Endometrium (tissue), 2 donors: Measurements from ENCODE around the gene CLSTN2.

Experiments
- FAIRE-seq: peaks from 2 replicates; lab custom pipeline; 2012; peaks lifted over from hg19 to GRCh38; lab: Jason Lieb, UNC
- donor health status: control.
- donor health status: control.

The CLSTN2 gene

DNA sequence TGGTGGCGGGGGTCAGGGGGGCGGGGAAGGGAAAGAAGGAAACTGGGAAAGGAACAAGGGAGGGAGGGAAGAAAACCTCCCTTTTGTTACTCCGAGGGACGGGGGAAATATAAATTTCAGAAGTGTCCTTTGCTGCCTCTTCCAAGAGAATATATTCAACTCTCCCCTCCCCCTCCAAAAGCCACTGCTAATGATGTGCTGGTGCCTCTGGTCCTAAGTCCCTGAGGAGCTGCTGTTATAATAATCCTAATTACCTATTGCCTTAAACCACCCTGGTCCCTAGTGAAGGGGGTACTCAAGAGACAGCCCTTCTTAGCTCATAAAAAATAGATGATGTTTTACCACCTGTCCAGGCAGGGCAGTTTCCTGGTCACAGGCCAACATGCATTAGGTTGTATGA, 624.6 kb downstream of the CLSTN2 start:
- no peak for FAIRE-seq

DNA sequence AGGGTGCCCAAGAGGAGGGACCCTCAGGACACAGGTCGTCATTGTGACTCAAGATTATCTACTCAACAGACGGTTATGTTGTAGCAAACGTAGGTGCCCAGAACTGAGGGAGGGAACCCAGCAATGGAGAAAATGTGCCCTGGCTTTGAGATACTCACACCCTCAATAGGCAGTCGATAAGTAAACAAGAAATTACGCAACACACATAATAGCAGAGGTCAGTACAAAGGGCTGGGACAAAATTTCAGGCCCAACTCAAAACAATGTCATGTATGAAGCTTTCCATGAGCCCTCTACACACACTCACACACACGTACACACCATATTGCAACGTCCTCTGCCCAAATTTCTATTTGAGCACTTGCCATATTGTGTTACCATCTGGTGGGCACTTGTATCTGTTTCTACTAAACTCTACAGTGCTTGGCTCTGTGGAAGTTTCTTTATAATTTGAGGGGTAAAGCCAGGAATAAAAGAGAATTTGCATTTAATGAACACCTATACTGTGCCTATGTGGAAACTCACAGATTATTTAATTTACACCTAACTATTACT, 628.3 kb downstream of the CLSTN2 start:
- no peak for FAIRE-seq

DNA sequence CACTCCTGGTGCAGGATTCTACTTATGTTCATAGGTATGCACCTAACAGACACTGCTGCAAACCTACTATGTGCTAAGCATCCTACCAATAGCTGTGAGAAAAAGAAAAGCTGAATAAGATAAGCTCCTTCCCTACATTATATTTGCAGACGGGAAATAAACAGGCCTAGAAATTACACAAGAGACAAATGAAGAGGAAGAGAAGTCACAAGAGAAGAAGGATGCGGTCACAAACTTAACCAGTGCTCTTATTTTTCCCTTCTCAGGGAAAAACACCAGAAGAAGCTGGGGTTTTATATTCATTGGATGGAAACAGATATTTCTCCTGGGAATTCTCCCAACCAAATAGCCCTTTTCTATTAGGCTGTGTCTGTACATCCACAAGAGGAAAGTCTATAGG, 633.1 kb downstream of the CLSTN2 start:
- FAIRE-seq, result no peak

DNA sequence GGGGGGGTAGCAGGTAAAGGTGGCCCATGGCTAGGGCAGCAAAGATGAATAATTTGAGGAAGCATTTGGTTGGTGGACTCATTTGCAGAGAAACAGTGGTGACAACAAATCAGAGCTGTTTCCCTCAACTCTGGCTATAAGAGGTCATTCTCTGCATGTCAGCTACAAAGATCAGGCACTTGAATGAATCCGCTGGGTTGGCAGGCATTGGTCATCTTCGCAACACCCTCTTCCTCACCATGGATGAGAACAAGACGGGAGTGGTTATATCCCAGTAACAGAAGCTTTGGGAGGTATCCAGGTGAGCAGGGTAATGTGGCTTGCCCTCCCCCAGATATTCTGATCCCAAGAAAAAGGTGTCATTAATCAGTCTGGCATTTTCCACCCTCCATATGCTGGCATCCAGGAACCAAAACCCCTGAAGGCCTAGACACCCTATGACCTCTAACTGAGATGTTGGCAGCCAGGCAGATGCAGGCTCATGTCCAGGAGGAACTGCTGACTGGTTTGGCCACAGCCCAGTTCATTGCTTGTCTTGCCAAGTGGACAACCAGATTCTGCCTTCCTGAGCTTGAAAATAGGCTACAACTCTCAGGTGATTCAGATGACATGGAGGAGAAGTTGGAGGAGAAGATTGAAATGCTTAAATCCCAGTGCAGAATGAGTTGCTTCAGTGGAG, 634.0 kb downstream of the CLSTN2 start:
- FAIRE-seq, result no peak

DNA sequence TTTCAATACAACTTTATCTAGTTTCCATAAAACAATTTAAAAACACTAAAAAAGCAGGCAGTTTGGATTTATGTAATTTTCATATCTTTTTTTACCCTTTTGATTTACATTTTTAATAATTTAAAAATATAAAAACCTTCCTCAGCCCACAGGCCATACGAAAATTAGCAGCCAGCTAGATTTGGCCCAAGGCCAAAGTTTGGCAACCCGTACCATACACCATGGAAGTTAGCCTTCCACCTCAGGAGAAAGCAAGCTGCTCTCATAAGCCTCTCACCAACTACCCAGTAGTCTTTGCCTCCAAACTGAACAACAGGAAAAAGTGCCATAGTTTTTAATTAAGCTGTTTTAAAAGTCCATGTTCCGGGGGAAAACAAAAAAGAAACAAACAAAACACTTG, 635.6 kb downstream of the CLSTN2 start:
- no peak for FAIRE-seq

DNA sequence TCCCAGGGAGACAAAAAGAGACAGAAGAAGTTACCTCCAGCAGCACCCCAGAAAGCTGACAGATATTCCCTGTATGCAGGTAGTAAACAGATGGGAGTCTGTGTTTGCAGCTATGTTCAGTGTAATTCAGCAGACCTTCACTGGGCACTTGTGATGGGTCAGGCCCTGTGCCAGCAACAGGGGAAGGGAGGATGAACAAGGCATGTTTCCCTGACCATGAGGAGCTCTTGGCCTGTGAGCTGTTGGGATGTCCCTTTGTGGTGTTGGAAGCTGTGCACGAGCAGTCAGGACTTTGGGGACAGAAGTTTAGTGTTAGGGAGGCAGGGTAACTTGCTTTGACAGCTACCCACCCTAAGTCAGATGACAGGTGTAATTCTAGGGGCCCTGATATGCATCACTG, 636.9 kb downstream of the CLSTN2 start:
- FAIRE-seq, result no peak

DNA sequence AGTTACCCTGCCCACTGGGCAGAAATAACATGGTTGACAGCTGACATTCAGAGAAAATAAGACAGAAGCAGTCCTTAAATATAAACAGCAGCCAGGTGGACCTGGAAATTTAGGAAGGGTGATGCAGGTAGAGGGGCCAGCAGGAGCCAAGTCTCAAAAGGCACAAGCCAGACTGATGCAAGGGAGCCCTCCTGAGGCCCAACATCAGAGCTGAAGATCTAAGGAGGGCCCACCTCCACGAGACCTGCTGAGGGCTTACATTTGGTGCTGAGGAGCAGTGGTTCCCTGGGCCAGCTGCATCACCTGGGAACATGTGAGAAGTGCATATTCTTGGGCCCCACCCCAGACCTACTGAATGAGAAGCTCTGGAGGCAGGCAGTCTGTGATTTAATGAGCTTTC, 637.3 kb downstream of the CLSTN2 start:
- FAIRE-seq, result no peak

DNA sequence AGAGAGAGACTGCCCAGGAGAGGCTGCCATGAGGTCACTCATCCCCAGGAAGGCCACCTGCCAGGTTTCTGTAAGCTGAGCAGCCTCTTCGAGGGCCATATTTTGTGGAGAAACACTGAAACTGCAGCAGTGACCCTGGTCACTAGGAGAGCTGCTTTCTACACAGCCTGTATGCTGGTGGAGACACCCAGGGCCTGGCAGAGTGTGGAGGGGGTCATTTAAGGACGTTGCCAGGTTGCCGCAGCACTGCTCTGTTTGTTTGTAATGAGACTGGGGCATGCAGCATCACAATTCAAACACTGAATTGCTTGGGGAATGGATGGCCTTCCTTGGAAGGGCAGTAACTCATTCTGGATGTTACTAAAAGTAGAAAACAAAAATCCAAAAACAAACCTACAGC, 638.0 kb downstream of the CLSTN2 start:
- FAIRE-seq, result no peak

DNA sequence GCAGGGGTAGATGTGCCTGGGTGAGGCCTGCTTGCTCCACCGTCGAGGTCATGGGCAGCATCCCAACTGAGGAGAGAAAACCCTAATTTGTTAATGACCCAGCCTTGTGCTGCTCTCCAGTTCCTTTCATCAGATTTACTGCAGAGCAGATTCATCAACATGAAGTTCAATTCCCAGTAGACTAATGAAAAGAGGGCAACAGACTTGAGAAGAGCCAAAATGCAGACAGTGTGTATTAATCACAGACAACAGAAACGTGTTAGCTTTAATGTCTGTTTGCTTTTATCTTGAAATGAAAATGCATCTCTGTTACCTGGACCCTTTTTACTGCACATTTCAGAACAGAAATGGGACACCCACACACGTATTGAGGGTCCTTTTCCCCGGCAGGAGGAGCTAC, 639.4 kb downstream of the CLSTN2 start:
- FAIRE-seq, result no peak

DNA sequence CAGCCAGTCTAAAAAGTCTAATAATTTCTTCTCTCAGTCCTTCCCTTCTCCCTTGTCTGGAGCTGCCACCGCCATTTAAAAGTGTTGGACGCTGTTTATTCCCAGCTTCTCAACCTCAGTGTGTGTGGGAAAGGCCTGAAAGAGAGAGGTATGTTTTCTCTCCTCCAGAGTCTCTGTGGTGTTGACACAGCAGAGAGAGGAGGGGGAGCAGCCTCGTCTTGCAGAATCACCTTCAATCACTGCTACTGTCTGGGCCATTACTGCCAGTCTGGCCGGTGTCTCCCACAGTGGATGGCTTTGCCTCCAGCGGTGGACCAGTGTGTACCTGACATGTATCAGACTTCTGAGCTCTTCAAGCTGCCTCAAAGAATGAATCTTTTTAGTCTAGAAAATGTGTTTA, 641.5 kb downstream of the CLSTN2 start:
- no peak for FAIRE-seq

DNA sequence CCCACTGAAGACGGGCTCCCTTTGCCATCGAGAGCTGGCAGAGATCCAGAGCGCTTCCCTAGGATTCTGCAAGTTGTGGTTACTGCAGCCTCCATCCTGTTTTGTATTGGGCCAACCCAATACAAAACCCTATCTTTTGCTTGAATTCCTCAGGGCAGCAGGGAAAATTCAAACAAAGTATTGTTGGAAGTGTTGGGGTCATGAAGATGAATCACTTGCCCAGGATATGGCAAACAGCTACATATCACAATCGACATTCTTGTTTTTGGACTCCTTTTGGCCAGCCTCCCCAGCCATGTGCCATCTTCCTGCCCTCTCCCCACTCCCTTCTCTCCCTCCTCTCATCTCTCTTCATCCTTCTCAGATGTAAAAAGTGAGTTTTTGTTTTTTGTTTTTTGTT, 642.9 kb downstream of the CLSTN2 start:
- FAIRE-seq, result no peak

DNA sequence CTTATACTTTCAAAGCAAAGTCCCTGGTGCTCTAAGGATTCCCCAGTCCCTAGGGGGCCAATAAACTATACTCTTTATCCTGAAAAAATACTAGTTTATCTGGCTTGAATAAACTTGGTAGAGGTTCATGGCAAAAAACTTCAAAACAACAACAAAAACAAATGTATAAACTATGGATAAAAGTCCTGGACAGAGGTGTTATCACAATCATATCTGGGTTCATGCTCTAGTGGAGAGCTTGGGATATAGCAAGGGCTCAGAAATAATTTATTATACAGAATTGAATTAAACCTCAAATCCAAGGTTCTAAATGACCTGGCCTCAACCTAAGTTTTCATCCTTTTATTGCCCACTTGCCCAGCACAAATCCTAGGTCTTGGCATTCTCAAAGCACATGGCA, 644.3 kb downstream of the CLSTN2 start:
- no peak for FAIRE-seq

DNA sequence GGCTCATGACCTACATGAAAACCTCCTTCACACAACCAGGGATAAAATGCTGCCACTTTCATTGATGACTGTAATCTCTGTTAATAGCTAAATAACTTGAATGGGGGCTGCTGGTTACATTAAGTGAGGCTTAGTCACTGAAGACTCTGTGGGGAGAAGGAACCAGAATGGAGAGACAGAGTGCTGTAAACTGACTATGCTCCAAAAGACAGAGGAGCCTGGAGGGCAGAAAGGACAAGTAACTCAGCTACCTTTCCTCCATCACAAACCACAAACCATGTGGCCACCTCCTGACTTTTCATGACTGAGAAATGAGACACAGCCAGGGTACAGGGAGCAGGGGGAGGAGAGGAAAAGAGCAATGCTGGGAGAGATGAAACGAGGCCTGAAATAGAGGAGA, 645.8 kb downstream of the CLSTN2 start:
- no peak for FAIRE-seq

DNA sequence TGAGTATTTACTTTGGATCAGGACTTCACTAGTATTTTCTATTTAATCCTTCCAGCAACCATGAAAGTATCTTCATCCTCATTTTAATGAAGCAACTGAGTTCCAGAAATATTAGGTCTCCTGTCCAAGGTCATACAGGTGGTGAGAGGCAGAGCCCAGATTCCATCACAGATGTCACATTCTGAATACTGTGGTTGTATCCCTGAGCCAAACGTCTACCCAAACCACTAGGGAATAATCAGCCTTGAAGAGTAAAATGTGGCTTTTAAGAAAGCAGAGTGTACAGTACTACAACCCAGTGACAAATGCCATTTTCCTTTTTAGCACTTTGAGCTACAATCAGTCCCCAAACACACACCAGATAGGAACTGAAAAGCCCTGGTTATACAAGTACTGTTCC, 649.6 kb downstream of the CLSTN2 start:
- no peak for FAIRE-seq

DNA sequence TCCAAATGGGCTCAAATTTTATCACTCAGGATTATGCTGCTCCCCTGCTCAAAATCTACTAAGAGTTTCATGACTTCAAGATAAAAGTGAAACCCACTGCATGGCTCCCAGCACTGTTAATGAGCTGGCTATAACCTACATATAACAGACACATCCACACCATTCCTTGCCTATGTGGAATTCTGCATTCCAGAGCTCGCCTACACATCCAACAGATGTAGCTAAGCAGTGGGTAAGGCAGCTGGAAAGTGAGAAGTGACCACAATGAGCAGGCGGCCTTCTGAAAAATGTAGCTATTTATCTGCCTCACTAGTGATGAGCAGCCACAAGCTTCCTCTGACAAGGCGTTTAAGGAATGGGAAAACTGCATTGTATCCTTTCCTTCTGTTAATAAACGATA, 650.8 kb downstream of the CLSTN2 start:
- no peak for FAIRE-seq

DNA sequence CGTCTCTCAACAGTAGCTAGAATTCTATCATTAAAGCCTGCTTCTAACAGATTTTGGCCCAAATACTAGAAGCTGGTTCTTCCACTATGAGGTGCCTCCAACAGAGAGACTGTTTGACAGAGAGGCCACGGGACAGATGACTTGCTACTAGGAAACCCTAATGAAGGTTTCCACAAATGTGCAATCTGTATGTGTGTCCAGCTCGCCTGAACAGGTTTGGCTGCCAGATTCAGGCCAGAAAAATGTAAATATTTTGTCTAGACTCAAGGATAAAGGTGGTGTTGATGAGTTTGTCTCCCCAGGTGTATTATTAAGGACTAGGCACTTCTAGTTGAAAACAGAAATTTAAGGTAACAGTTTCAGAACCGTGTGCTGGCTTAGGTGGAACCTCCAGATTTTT, 651.3 kb downstream of the CLSTN2 start:
- no peak for FAIRE-seq

DNA sequence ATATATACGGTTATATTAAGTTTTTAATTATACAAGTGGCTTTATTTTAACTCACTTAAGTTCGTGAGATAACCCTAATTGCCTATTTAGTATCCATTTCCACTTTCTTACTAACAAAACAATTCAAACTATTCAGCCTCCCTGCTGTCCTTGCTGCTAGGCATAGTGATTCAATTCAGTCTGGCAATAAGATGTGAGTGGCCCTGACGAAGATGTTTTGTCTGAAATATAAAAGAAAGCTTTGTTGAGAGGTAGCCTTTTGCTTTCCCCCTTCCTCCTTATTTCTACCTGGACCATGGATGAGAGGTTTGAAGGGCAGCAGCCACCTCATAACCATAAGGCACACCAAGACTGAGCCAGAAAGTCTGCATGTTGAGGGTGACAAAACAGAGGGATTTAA, 653.6 kb downstream of the CLSTN2 start:
- no peak for FAIRE-seq

DNA sequence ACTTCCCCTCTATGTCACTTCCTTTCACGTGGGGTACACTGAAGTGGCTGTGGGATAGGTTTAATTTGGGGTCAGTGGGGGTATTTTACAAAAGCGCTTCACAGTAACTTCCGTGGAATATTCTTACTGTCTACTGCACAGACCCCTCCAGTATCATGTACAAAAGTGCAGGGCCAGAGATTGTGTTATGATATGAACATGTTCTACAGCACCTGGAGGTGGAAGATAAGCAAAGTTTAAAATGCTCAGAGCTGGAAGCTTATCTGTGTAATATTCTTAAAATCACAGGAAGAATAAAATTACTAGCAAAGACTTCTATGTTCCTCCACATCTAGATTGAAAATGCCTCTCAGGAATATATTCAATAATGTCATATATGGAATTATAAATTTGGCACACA, 658.8 kb downstream of the CLSTN2 start:
- FAIRE-seq, result no peak

DNA sequence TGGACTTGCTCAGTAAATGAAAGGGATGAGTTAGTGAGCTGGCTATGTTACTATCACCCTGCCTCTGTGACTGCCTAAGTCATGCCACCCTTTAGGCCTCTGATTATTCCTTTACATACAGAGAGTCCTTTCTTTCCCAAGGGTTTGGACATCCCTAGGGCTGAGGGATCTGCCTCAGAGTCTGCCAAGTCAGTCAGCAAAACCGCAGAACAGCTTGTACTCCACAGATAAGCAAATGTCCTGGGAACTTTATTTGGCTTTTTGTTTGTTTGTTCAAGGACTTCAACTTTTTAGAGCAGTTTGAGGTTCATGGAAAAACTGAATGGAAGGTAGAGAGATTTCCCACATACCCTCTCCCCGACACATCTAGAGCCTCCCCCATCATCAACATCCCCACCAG, 660.3 kb downstream of the CLSTN2 start:
- FAIRE-seq, result no peak

DNA sequence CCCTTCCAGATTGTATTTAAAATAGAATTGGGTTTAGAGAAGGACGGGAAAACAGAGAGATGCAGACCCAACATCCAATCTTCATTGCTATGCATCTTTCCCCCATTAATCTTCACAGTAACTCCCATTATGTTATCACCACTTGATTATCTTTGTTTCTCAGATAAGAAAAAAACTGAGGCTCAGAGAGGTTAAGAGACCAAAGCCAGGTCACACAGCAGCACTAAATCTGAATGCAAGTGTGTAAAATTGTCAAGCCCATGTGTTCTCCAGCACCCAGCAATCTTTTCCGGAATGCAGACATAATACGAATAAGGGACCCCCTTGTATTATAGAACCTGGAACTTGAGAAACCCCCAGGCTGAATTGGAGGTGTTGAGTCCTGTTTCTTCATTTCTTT, 662.4 kb downstream of the CLSTN2 start:
- FAIRE-seq, result no peak

DNA sequence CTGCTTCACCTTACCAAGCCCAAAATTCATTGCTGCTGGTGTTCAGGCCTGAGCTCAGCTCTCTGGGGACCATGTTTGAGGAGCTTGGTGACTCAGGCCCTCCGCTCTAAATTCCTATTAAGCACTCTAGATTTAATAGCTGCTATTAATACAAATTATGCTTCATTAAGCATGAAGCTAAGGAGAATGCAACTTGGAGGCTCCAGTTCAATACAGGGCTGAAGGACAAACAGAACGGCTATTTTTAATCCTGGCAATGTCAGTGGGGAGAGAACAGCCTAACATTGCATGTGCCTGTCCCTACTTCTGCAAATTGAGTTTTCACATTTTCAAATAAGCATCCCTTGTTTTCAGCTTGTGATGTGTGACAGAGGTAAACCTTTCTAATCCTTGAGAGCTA, 662.8 kb downstream of the CLSTN2 start:
- no peak for FAIRE-seq

DNA sequence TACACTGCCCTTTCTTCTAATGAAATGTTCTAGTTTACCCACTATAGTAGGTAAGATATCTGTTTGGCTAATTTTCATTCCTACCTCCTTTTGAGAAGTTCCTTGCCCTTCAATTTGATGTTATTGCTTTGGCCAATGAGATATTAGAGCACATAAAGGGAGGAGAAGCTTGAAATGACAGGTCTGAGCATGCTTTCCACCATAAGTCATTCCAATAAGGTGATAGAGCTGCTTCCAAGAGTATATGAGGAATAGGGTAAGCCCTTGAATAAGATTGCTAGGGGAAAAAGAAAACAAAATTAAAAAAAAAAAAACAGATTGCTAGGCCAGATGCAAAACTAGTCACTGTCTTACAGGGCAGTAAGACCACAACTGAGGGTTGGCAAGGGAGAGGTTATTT, 664.0 kb downstream of the CLSTN2 start:
- FAIRE-seq, result no peak

DNA sequence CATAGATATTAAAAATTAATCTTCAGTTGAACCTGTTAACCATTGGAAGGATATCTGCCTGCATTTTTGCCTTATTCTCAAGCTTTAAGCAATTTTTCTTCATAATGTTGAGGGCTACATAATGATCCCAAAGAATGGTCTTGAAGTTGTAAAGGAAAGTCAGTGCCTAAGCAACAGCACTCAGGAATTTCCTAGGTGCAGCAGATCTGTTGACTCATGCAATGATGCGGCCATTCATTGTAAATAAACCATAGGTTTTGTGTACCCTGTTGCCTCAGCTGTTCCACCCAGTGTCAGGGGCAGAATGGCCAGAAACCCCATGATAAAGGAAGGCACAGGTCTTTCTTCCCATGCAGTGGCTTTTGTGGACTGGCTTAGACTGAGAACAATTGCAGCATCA, 664.5 kb downstream of the CLSTN2 start:
- no peak for FAIRE-seq

DNA sequence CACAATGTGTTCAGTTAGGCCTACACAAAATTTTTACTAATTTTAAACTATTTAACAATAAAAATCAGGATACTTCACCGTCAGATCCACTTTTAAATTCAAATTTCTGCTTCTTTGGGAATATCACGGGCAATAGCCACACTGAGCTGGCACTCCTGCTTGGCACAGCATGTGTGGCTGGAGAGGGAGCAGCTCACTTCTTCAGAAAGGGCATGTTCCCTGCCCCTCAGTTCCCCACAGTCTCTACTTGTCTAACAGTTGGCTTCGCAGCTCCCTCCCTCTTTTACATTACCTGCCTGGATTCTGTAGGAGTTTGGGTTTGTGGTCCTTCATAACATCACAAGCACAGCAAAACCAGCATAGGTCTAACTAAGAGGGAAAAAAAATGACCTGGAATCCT, 666.9 kb downstream of the CLSTN2 start:
- no peak for FAIRE-seq

DNA sequence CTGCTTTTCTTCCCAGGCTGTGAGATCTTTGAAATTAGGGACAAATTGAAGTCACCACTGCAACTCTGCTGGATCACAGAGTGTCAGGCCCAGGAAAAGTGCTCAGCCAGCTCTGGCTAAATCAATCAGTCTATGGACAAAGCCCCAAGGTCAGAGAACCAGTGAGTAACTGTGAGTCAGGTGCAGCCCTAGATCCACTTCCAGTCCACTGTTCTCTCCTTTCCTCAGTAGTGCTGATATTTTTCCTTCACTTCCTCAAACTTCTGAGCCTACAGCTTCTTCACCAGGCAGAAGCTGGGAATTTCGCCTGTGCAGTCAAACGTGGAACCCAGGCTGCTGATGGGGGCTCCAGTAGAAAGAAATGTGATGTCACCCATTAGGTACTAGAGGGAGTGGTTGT, 667.8 kb downstream of the CLSTN2 start:
- no peak for FAIRE-seq
